Nephron (organoid): ENCODE data around the gene PLA2G12B.
"Not testable (repeated sequence)": the region's sequence is repeated elsewhere in the genome, so short reads cannot be mapped to it uniquely, and the experiment has no call there.

Source experiments
- H3K27ac Mint-ChIP-seq, 3 experiments: 2 replicates each; pipeline ENCODE4 v1.8.0; 2020; ENCODE audit warnings: mixed read lengths in 3 of 3, mild to moderate bottlenecking in 2 of 3, moderate library complexity in 1 of 3
- H3K27me3 Mint-ChIP-seq: 2 replicates; pipeline ENCODE4 v1.8.0; 2021; ENCODE audit warnings: low read depth, mild to moderate bottlenecking, moderate library complexity, mixed read lengths
- H3K36me3 Mint-ChIP-seq: 2 replicates; pipeline ENCODE4 v1.8.0; 2020; ENCODE audit warnings: low read depth, mixed read lengths
- H3K4me1 Mint-ChIP-seq: 2 replicates; pipeline ENCODE4 v1.8.0; 2020; ENCODE audit warnings: mixed read lengths
- H3K4me3 Mint-ChIP-seq, 3 experiments: 2 replicates each; pipeline ENCODE4 v1.8.0; 2020; ENCODE audit warnings: mild to moderate bottlenecking in 3 of 3, mixed read lengths in 3 of 3, moderate library complexity in 2 of 3
- H3K9me3 Mint-ChIP-seq: 2 replicates; pipeline ENCODE4 v1.8.0; 2020; ENCODE audit warnings: mixed read lengths
- CTCF ChIP-seq, 3 experiments: fragments of 200-600 bp; sonication (generic); IDR thresholded peaks; one replicate each; pipeline ENCODE4 v1.5.0; 2021; ENCODE audit warnings: antibody characterized with exemption in 3 of 3; ENCODE audit not compliant: unreplicated experiment in 3 of 3

Gene PLA2G12B

DNA sequence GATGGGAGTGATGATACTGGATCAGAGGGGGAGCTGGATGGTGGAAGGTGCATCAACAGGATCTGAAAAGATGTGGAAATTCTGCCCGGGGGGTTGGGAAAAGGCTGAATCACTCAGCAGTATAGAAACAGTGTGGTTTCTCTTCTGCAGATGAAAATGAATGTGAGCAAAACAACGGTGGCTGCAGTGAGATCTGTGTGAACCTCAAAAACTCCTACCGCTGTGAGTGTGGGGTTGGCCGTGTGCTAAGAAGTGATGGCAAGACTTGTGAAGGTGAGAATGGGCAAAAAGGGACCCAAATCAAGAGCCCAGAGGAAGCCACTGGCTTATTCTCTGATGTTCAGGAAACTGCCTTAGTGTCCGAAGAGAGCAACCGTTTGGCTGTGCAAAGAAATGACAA lies 48.2 kb downstream of the PLA2G12B start:
- H3K27ac Mint-ChIP-seq: no peak overlapping the region
- no peaks in the 10 kb centered on the region for H3K4me1 Mint-ChIP-seq
- TF ChIP-seq CTCF (IDR thresholded peaks at IDR 0.05; ENCODE audit: unreplicated experiment in 3 of 3): no peak
- H3K9me3 Mint-ChIP-seq: no peaks in the 10 kb centered on the region
- H3K4me3 Mint-ChIP-seq: no peak overlapping the region
- peaks cover 3% of the 10 kb centered on the region for H3K27me3 Mint-ChIP-seq
- peaks cover 3% of the 10 kb centered on the region for H3K36me3 Mint-ChIP-seq

- no peak overlapping the region for H3K27ac Mint-ChIP-seq
- H3K4me3 Mint-ChIP-seq: no peak overlapping the region
- H3K9me3 Mint-ChIP-seq: no peaks in the 10 kb centered on the region
- H3K27me3 Mint-ChIP-seq: peaks cover 3% of the 10 kb centered on the region
- no peaks in the 10 kb centered on the region for H3K4me1 Mint-ChIP-seq
- no peak for TF ChIP-seq CTCF (IDR thresholded peaks at IDR 0.05; ENCODE audit: unreplicated experiment in 3 of 3)
- H3K36me3 Mint-ChIP-seq: no peaks in the 10 kb centered on the region
Observed at GRCh38 chr10:72904806-72905205, 49.8 kb downstream of the PLA2G12B start.

- not testable (repeated sequence) for H3K27me3 Mint-ChIP-seq, H3K27ac Mint-ChIP-seq, H3K4me1 Mint-ChIP-seq, H3K4me3 Mint-ChIP-seq, H3K9me3 Mint-ChIP-seq, H3K36me3 Mint-ChIP-seq
Observed at GRCh38 chr10:72903941-72904446, 50.6 kb downstream of the PLA2G12B start.

DNA sequence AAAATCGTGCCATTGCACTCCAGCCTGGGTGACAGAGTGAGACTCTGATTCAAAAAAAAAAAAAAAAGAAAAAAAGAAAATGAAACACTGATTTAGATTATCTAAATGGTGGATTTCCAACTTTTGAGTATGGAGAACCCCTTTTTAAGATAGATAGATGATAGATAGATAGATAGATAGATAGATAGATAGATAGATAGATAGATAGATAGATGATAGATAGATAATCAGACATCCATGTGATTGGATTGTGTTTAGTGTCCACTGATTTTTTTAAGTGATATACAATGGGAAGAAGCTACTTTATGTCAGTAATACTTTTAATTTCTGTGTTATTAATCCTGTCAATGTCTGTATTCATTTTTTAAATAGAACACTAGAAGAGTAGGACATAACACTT lies 55.1 kb downstream of the PLA2G12B start:
- H3K27me3 Mint-ChIP-seq: no peaks in the 10 kb centered on the region
- no peak for TF ChIP-seq CTCF (IDR thresholded peaks at IDR 0.05; ENCODE audit: unreplicated experiment in 3 of 3)
- H3K27ac Mint-ChIP-seq: no peak overlapping the region
- H3K4me1 Mint-ChIP-seq: no peaks in the 10 kb centered on the region
- no peaks in the 10 kb centered on the region for H3K9me3 Mint-ChIP-seq
- H3K4me3 Mint-ChIP-seq: no peak overlapping the region
- H3K36me3 Mint-ChIP-seq: no peaks in the 10 kb centered on the region

GRCh38 chr10:72898616-72899015 lies 56.0 kb downstream of the PLA2G12B start:
- H3K27me3 Mint-ChIP-seq: no peaks in the 10 kb centered on the region
- no peak overlapping the region for H3K27ac Mint-ChIP-seq
- H3K4me1 Mint-ChIP-seq: no peaks in the 10 kb centered on the region
- no peak for TF ChIP-seq CTCF (IDR thresholded peaks at IDR 0.05; ENCODE audit: unreplicated experiment in 3 of 3)
- H3K4me3 Mint-ChIP-seq: no peak overlapping the region
- no peaks in the 10 kb centered on the region for H3K9me3 Mint-ChIP-seq
- H3K36me3 Mint-ChIP-seq: no peaks in the 10 kb centered on the region

DNA sequence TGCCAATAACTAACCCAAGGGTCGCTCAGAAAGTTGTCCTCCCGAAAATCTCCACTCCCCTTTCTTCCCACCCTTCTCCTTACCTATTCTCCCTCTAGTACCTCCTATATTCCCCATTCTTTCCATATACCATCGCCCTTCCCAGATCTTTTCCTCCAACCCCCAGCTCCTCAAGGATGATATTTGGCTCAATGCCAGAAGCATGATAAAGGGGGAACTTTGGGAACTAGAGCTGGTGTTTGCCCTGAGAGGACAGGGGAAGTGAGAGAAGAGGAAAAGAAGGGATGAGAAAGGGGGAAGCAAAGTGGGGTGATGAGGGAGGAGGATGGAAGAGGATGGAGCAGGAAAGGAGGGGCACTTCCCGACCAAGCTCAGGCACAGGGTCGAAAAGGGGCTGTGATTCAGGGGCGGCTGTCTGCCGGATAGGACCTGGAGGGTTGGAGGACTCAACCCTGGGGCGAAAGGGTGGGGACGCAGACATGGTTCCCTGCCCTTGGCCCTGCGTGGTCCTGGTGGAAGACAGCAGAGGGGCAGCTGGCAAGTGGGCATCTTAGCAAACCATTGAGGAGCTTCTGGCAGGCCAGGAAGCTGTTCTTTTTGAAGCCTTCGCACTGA lies 59.3 kb downstream of the PLA2G12B start:
- no peaks in the 10 kb centered on the region for H3K4me1 Mint-ChIP-seq
- H3K36me3 Mint-ChIP-seq: peaks cover 4% of the 10 kb centered on the region
- H3K4me3 Mint-ChIP-seq: no peak overlapping the region
- no peak overlapping the region for H3K27ac Mint-ChIP-seq
- H3K27me3 Mint-ChIP-seq: no peaks in the 10 kb centered on the region
- TF ChIP-seq CTCF (IDR thresholded peaks at IDR 0.05; ENCODE audit: unreplicated experiment in 3 of 3): no peak
- no peaks in the 10 kb centered on the region for H3K9me3 Mint-ChIP-seq
